TTC549 (cell line): Measurements from ENCODE around the gene VWA1.
"Not testable (repeated sequence)": the region's sequence is repeated elsewhere in the genome, so short reads cannot be mapped to it uniquely, and the experiment has no call there.

Experiments
- FAIRE-seq: peaks from 2 replicates; lab custom pipeline; 2012; peaks lifted over from hg19 to GRCh38; lab: Jason Lieb, UNC

Gene VWA1

GRCh38 chr1:1435106-1435903, at the start of gene VWA1:
Gene VWA1 (plus strand): TSS chr1:1435690. CDS start chr1:1435749, 59 bp downstream.
- FAIRE-seq, result no peak

GRCh38 chr1:1385931-1386330, 49.6 kb upstream of the VWA1 start:
- no peak for FAIRE-seq

GRCh38 chr1:1387098-1388077, 48.1 kb upstream of the VWA1 start:
- no peak for FAIRE-seq

- no peak for FAIRE-seq
Observed at GRCh38 chr1:1388078-1388472, 47.4 kb upstream of the VWA1 start.

GRCh38 chr1:1390675-1391074, 44.8 kb upstream of the VWA1 start:
- no peak for FAIRE-seq

GRCh38 chr1:1391225-1391624, 44.3 kb upstream of the VWA1 start:
- no peak for FAIRE-seq

- FAIRE-seq, result no peak
Observed at GRCh38 chr1:1393014-1393413, 42.5 kb upstream of the VWA1 start.

GRCh38 chr1:1393428-1393827, 42.1 kb upstream of the VWA1 start:
- FAIRE-seq, result no peak

- no peak for FAIRE-seq
Observed at GRCh38 chr1:1394116-1394515, 41.4 kb upstream of the VWA1 start.

GRCh38 chr1:1395166-1395565, 40.3 kb upstream of the VWA1 start:
- no peak for FAIRE-seq

- no peak for FAIRE-seq
Observed at GRCh38 chr1:1397839-1398523, 37.5 kb upstream of the VWA1 start.

- FAIRE-seq, result no peak
Observed at GRCh38 chr1:1398677-1399186, 36.8 kb upstream of the VWA1 start.

GRCh38 chr1:1399187-1399871, 36.2 kb upstream of the VWA1 start, which contains the start of gene CCNL2:
Gene CCNL2 (minus strand): TSS chr1:1399335. CDS start chr1:1399306, 29 bp downstream.
- FAIRE-seq, result no peak

- no peak for FAIRE-seq
Observed at GRCh38 chr1:1399872-1400575, 35.5 kb upstream of the VWA1 start.

- no peak for FAIRE-seq
Observed at GRCh38 chr1:1400576-1401456, 34.7 kb upstream of the VWA1 start.

- no peak for FAIRE-seq
Observed at GRCh38 chr1:1401457-1402010, 34.0 kb upstream of the VWA1 start.

GRCh38 chr1:1402072-1402900, 33.2 kb upstream of the VWA1 start:
- FAIRE-seq, result no peak

- not testable (repeated sequence) for FAIRE-seq
Observed at GRCh38 chr1:1402901-1403392, 32.5 kb upstream of the VWA1 start.

- FAIRE-seq, result no peak
Observed at GRCh38 chr1:1403653-1404052, 31.8 kb upstream of the VWA1 start.
